Measurements from ENCODE around the gene OR6B1.
"Not testable (repeated sequence)": the region's sequence is repeated elsewhere in the genome, so short reads cannot be mapped to it uniquely, and the experiment has no call there.

Gene OR6B1

GRCh38 chr7:144048648-144049047, 48.5 kb downstream of the OR6B1 start, which contains the start of gene OR2A5:
Gene OR2A5 (plus strand): TSS chr7:144048948. CDS start chr7:144050402, 1,454 bp downstream.
- Histone ChIP-seq H3K9ac (ENCODE audit: low read depth, low read length) (no peak within 1 kb of the TSS), H3K27me3 (ENCODE audit: control insufficient read depth, insufficient read depth, low read length) (no peaks in the 10 kb centered on the region), H3K4me3 (ENCODE audit: low read depth, low read length) (no peak within 1 kb of the TSS), H3K9me3 (ENCODE audit: control insufficient read depth, insufficient read depth, low read length) (no peaks in the 10 kb centered on the region), H3K27ac (ENCODE audit: low read depth, low read length) (no peak within 1 kb of the TSS), H3K4me1 (ENCODE audit: control insufficient read depth, insufficient read depth, low read length) (no peaks in the 10 kb centered on the region), H3K36me3 (ENCODE audit: control insufficient read depth, insufficient read depth, low read length) (no peaks in the 10 kb centered on the region)

GRCh38 chr7:144049491-144049890, 49.4 kb downstream of the OR6B1 start:
- no peak overlapping the region for H3K27ac ChIP-seq (ENCODE audit: low read depth, low read length)
- H3K9me3 ChIP-seq (ENCODE audit: control insufficient read depth, insufficient read depth, low read length) = no peaks in the 10 kb centered on the region
- H3K27me3 ChIP-seq (ENCODE audit: control insufficient read depth, insufficient read depth, low read length) = no peaks in the 10 kb centered on the region
- no peaks in the 10 kb centered on the region for H3K36me3 ChIP-seq (ENCODE audit: control insufficient read depth, insufficient read depth, low read length)
- no peak overlapping the region for H3K4me3 ChIP-seq (ENCODE audit: low read depth, low read length)
- H3K4me1 ChIP-seq (ENCODE audit: control insufficient read depth, insufficient read depth, low read length) = no peaks in the 10 kb centered on the region
- no peak overlapping the region for H3K9ac ChIP-seq (ENCODE audit: low read depth, low read length)

DNA sequence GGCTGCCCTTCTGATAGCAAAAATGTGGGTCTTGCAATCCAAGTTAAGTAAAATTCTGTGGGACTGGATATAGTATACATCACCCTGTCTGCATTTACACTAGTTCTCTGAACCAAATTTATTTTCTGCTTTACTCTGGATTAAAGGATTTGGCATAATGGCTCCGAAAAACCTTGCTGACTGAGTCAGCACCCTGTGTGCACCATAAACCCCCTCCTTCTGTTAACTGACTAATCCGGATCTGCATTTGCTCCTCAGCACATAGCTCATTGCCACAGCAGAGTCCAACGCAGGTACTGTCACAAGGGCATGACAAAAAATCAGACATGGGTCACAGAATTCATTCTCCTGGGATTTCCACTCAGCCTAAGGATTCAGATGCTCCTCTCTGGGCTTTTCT, 50.0 kb downstream of the OR6B1 start:
- H3K4me1 ChIP-seq (ENCODE audit: control insufficient read depth, insufficient read depth, low read length) = no peaks in the 10 kb centered on the region
- H3K27ac ChIP-seq (ENCODE audit: low read depth, low read length) = no peak overlapping the region
- no peaks in the 10 kb centered on the region for H3K36me3 ChIP-seq (ENCODE audit: control insufficient read depth, insufficient read depth, low read length)
- no peaks in the 10 kb centered on the region for H3K9me3 ChIP-seq (ENCODE audit: control insufficient read depth, insufficient read depth, low read length)
- no peak overlapping the region for H3K4me3 ChIP-seq (ENCODE audit: low read depth, low read length)
- no peak overlapping the region for H3K9ac ChIP-seq (ENCODE audit: low read depth, low read length)
- H3K27me3 ChIP-seq (ENCODE audit: control insufficient read depth, insufficient read depth, low read length) = no peaks in the 10 kb centered on the region

GRCh38 chr7:144050884-144051283, 50.8 kb downstream of the OR6B1 start:
- H3K9ac ChIP-seq (ENCODE audit: low read depth, low read length); H3K9me3 ChIP-seq (ENCODE audit: control insufficient read depth, insufficient read depth, low read length); H3K36me3 ChIP-seq (ENCODE audit: control insufficient read depth, insufficient read depth, low read length); H3K27me3 ChIP-seq (ENCODE audit: control insufficient read depth, insufficient read depth, low read length); H3K4me3 ChIP-seq (ENCODE audit: low read depth, low read length); H3K4me1 ChIP-seq (ENCODE audit: control insufficient read depth, insufficient read depth, low read length); H3K27ac ChIP-seq (ENCODE audit: low read depth, low read length): not testable (repeated sequence)

DNA sequence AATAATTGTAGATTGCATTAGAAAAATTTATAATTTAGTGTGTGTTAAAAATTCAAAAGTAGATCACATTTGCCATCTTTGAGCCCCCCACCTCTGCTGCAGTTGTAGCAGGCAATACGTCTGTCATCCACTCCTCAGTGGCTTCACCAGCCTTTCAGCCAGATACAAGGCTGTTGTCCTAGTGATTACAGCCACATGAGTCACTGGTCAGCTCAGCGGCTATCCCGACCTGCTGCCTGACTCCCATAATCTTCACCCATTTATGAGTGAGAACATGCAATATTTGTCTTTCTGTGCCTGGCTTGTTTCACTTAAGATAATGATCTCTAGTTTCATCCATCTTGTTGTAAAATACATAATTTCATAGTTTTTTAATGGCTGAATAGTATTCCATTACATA, 57.8 kb downstream of the OR6B1 start:
- Histone ChIP-seq H3K9me3 (ENCODE audit: control insufficient read depth, insufficient read depth, low read length) (no peaks in the 10 kb centered on the region; the same call in 1 of the 2 replicates), H3K9ac (ENCODE audit: low read depth, low read length) (no peak overlapping the region), H3K36me3 (ENCODE audit: control insufficient read depth, insufficient read depth, low read length) (no peaks in the 10 kb centered on the region), H3K27ac (ENCODE audit: low read depth, low read length) (no peak overlapping the region), H3K4me1 (ENCODE audit: control insufficient read depth, insufficient read depth, low read length) (no peaks in the 10 kb centered on the region), H3K4me3 (ENCODE audit: low read depth, low read length) (no peak overlapping the region), H3K27me3 (ENCODE audit: control insufficient read depth, insufficient read depth, low read length) (no peaks in the 10 kb centered on the region)

Measured in HUES48 (cell line).